Lower leg skin (tissue), 4 donors: ENCODE data around the gene SLC40A1. TPM values are rescaled to one million over a fixed set of nuclear protein-coding genes. Genes with fewer than 3 reads are reported as not detected.

ENCODE experiments used
- DNase-seq, 2 donors: peaks; one replicate each; pipeline ENCODE4 v3.0.0-alpha.2; 2019; ENCODE audit warnings: low spot score in 2 of 2
- H3K4me3 ChIP-seq: fragments of 200-600 bp; sonication (generic); 2 replicates; pipeline ENCODE4 v1.5.1; 2017; ENCODE audit warnings: mild to moderate bottlenecking, low read depth; ENCODE audit not compliant: poor library complexity, severe bottlenecking
- POLR2A ChIP-seq, 2 donors: fragments of 450-650 bp; IDR thresholded peaks; one replicate each; pipeline ENCODE4 v1.6.1; 2016 to 2017; ENCODE audit warnings: antibody characterized with exemption in 2 of 2, mild to moderate bottlenecking in 1 of 2, moderate library complexity in 1 of 2
- WGBS, 2 donors: methylation state at CpG; one replicate each; pipeline ENCODE4 v1.1.5; 2018; 5-methylcytosine and 5-hydroxymethylcytosine counted together
- intact Hi-C: fragments of 100-400 bp; cut with DNase I; formaldehyde crosslinking; loops from one replicate; pipeline ENCODE4 v1.15.0; 2023; ENCODE audit warnings: low total_unique reads
- total RNA-seq, 4 donors: library from RNA; depleted of rRNA; stranded (reverse); fragments of >200 nt; gene quantifications; one replicate each; pipeline ENCODE4 v1.1.0, GENCODE V29; 2016
- TF ChIP-seq, protein P1 (sequence below), 3 donors: fragments of 450-650 bp; IDR thresholded peaks; one replicate each; pipeline ENCODE4 v1.5.1; 2016; ENCODE audit warnings: antibody characterized with exemption in 3 of 3, mild to moderate bottlenecking in 3 of 3, moderate library complexity in 2 of 3

Gene SLC40A1
- total RNA-seq, 4 donors from 2014 or later, result 16.0 to 33.1 (median 18.1) TPM

DNA sequence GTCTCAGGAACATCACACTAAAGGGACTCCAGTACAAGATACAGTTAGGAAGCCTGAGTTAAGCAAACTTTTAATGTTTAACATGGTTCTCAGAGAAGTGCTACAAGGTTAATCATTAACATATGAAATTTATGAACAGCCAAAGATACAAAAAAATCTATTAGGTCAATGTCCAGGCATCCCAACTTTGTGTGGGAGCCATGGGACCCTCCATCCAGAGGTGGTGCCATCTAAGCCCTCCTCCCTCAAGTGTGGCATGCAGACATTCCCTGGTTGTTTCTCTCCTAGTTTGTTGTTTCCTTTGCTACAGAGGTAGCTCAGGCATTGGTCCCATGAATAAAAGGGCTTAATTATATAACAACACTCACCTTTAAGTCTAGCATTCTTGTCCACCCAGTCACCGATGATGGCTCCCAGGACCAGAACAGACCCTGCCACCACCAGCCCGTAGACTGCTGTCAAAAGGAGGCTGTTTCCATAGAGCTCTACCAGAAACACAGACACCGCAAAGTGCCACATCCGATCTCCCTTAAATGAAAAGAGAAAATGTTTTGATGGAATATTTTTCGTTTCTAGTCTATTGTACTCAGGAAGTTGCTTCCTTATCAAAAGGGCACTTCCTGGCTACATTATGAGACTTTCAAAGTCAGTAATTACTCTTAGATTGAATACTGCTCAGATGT is 5.7 kb downstream of the SLC40A1 start:
- WGBS, 2 donors, result 75 to 83% methylated on average over 5 of the region's 5 CpGs
- no peak for DNase-seq
- TF ChIP-seq, protein P1, sequence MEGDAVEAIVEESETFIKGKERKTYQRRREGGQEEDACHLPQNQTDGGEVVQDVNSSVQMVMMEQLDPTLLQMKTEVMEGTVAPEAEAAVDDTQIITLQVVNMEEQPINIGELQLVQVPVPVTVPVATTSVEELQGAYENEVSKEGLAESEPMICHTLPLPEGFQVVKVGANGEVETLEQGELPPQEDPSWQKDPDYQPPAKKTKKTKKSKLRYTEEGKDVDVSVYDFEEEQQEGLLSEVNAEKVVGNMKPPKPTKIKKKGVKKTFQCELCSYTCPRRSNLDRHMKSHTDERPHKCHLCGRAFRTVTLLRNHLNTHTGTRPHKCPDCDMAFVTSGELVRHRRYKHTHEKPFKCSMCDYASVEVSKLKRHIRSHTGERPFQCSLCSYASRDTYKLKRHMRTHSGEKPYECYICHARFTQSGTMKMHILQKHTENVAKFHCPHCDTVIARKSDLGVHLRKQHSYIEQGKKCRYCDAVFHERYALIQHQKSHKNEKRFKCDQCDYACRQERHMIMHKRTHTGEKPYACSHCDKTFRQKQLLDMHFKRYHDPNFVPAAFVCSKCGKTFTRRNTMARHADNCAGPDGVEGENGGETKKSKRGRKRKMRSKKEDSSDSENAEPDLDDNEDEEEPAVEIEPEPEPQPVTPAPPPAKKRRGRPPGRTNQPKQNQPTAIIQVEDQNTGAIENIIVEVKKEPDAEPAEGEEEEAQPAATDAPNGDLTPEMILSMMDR (IDR thresholded peaks at IDR 0.05), result no peak
- TF ChIP-seq POLR2A (IDR thresholded peaks at IDR 0.05), result no peak
- intact Hi-C loops, result no loop called here
- no peak overlapping the region for H3K4me3 ChIP-seq

DNA sequence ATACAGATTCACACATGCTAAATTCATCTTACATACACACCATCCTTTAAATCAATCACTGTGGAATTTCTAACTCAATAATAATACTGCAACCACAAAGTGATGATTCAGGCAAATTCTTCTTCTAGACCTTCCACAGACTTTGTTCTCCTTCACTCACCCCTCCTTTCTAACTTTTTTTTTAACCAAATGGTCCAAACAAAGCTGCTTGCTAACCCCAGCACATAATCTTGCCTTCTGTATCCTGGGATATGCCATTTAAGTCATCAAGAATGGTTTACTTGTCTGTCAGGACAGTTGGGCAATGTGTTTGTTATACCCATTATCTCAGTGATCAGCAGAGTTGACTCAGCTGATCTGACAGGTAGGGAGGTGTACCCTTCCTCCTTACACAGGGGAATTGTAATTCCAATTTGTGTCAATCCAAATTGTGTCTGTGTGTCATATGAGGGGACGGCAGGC is 10.0 kb downstream of the SLC40A1 start:
- TF ChIP-seq, protein P1 (IDR thresholded peaks at IDR 0.05), result no peak
- no peak for TF ChIP-seq POLR2A (IDR thresholded peaks at IDR 0.05)
- intact Hi-C loops, result no loop called here
- DNase-seq, result no peak
- no peak overlapping the region for H3K4me3 ChIP-seq
- 96 to 97% methylated on average over 1 of the region's 1 CpG for WGBS, 2 donors

DNA sequence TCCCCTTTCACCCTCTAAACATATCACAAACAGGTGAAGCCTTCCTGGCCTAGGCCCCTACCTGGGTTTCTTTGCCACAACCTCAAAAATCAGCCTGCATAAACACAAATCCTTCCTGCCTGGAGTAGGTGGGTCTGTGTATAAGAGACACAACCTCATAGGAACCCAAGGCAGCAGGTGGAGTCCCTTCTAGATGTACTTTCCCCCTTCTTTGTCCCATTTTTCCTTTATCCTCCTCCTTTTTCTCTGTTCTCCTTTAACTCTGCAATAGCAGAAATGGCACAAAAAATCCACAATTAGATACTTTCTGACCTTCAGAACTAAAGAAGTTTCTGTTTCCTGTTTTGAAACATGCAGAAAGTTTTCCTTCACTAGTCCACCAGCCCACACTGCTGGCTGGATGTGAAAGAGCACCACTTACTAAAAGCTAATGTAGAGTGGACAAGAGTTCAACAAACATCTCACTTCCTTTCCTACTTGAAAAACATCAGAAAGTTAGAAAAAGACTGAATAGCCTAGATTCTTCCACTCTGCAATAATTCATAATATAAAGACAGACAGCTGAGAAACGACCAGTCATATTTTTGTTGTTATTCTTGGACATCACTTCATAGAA is 11.2 kb downstream of the SLC40A1 start:
- no peak overlapping the region for H3K4me3 ChIP-seq
- DNase-seq, result no peak
- WGBS, 2 donors, result 21 to 29% methylated on average over 1 of the region's 1 CpG
- no peak for TF ChIP-seq POLR2A (IDR thresholded peaks at IDR 0.05)
- TF ChIP-seq, protein P1 (IDR thresholded peaks at IDR 0.05), result no peak
- intact Hi-C loops, result no loop called here

DNA sequence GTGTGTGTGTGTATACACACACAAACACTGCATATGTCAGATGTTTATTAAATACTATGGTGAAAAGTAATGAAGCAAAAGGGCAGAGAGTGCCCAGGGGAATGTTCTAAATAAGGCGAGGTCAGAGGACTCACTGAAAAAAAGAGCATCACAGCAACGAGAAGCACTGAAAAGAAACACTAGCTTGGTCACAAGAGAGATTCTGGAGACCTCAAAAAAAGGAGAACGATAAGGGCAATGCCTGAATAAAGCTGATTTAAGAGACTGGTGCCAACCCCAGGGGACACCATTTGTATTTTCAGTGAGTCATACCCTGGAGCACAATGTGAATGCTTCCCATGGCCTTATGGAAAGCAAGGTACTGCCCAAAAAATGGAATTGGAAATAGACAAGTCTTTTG is 14.5 kb downstream of the SLC40A1 start:
- WGBS, 2 donors, result 45 to 62% methylated on average over 3 of the region's 3 CpGs
- DNase-seq, result no peak
- intact Hi-C loops, result no loop called here
- H3K4me3 ChIP-seq, result no peak overlapping the region
- TF ChIP-seq POLR2A (IDR thresholded peaks at IDR 0.05), result no peak
- TF ChIP-seq, protein P1 (IDR thresholded peaks at IDR 0.05), result no peak

DNA sequence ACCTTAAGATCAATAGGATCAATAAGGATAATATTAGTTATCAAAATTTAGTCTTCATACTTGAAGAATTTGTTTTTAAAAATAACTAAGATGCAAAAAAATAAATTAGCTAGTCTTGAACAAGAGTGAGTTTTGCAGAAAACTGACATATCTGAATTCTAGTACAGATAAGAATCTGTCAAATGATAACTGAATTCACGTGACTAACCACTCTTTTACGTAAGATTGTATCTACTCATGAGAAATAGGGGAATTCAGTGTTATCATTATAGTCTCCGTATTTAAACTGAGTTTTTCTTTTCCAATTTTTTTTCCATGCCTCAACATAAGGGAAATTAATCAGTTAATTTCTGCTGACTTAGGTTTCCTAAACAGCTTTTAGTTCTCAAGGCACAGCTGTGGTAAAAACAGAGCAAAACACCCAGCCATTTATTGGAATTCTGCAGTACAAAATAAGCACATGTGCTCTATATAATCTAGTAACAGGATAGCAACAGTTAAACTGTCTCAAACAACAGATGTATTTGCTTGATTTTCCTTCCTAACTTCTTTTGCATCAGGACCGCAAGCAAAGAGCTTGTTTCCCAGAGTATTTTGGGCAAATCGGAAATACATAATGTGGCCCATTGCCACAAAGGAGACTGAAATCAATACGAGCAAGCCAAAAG is 19.1 kb downstream of the SLC40A1 start:
- no peak for DNase-seq
- intact Hi-C loops, result no loop called here
- WGBS, 2 donors, result 58 to 64% methylated on average over 6 of the region's 6 CpGs
- H3K4me3 ChIP-seq, result no peak overlapping the region
- TF ChIP-seq, protein P1 (IDR thresholded peaks at IDR 0.05), result no peak
- TF ChIP-seq POLR2A (IDR thresholded peaks at IDR 0.05), result no peak
